Measurements from ENCODE around the gene EDAR. TPM values are rescaled to one million over a fixed set of nuclear protein-coding genes. Genes with fewer than 3 reads are reported as not detected.

The EDAR gene
- polyA plus RNA-seq, 2 of the 4 experiments (the other 2 are of a cell fraction) = 0.05 to 0.26 TPM

DNA sequence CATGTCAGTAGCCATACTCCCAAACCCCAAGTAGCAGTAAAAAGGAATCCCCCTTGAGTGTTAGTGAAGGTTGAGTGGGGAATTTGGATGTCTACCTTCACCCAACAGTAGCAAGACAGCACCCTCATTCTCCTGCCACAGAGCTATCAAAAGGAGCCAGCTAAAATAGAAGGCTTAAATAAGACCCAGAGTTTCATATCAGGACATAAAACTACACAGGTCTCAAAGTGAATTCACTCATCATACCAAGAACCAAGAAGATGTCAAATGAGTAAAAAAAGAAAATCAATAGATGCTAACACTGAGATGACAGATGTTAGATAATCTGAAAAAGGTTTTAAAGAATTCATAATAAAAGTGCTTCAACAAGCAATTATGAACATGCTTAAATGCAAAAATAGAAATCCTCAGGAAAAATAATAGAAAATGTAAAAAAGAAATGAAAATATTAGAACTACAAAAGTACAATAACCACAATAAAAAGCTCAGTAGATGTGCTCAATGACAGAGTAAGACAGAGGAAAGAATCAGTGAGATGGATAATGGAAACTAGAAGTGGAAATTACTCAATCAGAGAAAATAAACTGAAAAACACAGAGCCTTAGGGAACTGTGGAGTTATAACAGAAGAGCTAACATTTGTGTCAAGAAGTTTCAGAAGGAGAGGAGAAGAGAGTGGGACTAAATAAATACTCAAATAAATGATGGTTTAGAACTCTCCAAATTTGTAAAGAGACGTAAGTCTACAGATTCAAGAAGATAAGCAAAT is 90.5 kb downstream of the EDAR start:
- TF ChIP-seq EHMT2 (IDR thresholded peaks at IDR 0.05; ENCODE audit: low read depth) = no peak
- no peak for TF ChIP-seq ESRRA (IDR thresholded peaks at IDR 0.05; ENCODE audit: borderline replicate concordance, low read length)
- no peak for TF ChIP-seq KDM1A (IDR thresholded peaks at IDR 0.05; ENCODE audit: low read depth)
- TF ChIP-seq HDAC2 (IDR thresholded peaks at IDR 0.05) = no peak
- TF ChIP-seq HOXB5 (CRISPR knock-in tag; IDR thresholded peaks at IDR 0.05) = no peak
- FAIRE-seq = no peak

DNA sequence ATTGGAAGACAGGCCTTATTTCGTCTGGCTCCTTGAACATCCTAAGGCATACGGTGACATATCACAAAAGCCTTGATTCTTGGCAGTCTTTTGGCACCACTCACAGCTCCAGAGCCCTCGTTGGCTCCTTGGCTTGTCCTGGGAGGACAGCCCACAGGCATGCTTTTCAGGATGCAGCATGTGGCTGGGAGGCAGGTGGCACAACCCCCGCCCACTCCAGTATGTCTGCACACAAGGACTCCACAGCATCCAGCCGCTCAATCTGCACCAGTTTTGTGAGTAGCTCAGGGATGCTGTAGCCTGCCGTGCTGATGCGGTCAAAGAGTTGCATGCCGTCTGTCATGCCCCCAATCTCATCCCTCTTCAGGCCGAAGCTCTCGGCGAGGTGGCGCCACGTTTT is 92.3 kb downstream of the EDAR start:
- FAIRE-seq (no peak), ATAC-seq (no peak), DNase-seq (ENCODE audit: low read depth in 1 of 2, low spot score in 1 of 2) (no peak)
- CTCF ChIA-PET = interaction anchor here (0.6 to 1.4 kb wide), 2 partner anchors 32 to 210 kb away, joined by 6 read pairs; no protein-coding TSS in a partner anchor
- Histone ChIP-seq H3K4me3 (no peak overlapping the region), H3K9me3 (no peaks in the 10 kb centered on the region), H3K4me2 (no peak overlapping the region), H3K27ac (no peak overlapping the region), H3K4me1 (no peaks in the 10 kb centered on the region)
- 89% methylated on average over 13 of the region's 13 CpGs for WGBS (ENCODE audit: missing lambda C conversion rate)
- POLR2A ChIA-PET = no interaction called here
- TF ChIP-seq NR3C1 (IDR thresholded peaks at IDR 0.05) = no peak
- no peak for TF ChIP-seq RAD21 (conservative IDR thresholded peaks at IDR 0.05 in 1 of 2, IDR thresholded peaks at IDR 0.05 in 1 of 2)
- TF ChIP-seq, protein P1, sequence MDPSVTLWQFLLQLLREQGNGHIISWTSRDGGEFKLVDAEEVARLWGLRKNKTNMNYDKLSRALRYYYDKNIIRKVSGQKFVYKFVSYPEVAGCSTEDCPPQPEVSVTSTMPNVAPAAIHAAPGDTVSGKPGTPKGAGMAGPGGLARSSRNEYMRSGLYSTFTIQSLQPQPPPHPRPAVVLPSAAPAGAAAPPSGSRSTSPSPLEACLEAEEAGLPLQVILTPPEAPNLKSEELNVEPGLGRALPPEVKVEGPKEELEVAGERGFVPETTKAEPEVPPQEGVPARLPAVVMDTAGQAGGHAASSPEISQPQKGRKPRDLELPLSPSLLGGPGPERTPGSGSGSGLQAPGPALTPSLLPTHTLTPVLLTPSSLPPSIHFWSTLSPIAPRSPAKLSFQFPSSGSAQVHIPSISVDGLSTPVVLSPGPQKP (IDR thresholded peaks at IDR 0.05; ENCODE audit: low read depth, low read length) = no peak
- TF ChIP-seq CEBPB (IDR thresholded peaks at IDR 0.05) = no peak
- no peak for TF ChIP-seq BHLHE40 (IDR thresholded peaks at IDR 0.05; ENCODE audit: low read depth, low read length)
- no peak for TF ChIP-seq MYC (IDR thresholded peaks at IDR 0.05; ENCODE audit: borderline replicate concordance, low read length)
- TF ChIP-seq MAZ (IDR thresholded peaks at IDR 0.05; ENCODE audit: borderline replicate concordance, low read depth, low read length) = no peak
- TF ChIP-seq CHD4 (IDR thresholded peaks at IDR 0.05; ENCODE audit: borderline replicate concordance) = no peak
- TF ChIP-seq FOSB (CRISPR knock-in tag; IDR thresholded peaks at IDR 0.05) = no peak
- no peak for TF ChIP-seq SMC3 (IDR thresholded peaks at IDR 0.05)
- TF ChIP-seq, protein P2, sequence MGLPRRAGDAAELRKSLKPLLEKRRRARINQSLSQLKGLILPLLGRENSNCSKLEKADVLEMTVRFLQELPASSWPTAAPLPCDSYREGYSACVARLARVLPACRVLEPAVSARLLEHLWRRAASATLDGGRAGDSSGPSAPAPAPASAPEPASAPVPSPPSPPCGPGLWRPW (IDR thresholded peaks at IDR 0.05) = no peak
- TF ChIP-seq JUNB (IDR thresholded peaks at IDR 0.05) = no peak
- no peak for TF ChIP-seq ZC3H11A (IDR thresholded peaks at IDR 0.05)

More for the DNA sequence above, 90.5 kb downstream of the EDAR start:
- Histone ChIP-seq H3K4me1 (no peaks in the 10 kb centered on the region), H3K4me2 (no peak overlapping the region), H3K9me3 (no peaks in the 10 kb centered on the region), H3K27ac (no peak overlapping the region), H3K4me3 (no peak overlapping the region)
- ChIA-PET POLR2A (no interaction called here), CTCF (interaction anchor here (1.4 kb wide), 1 partner anchor 30 kb away, joined by 6 read pairs; no protein-coding TSS in a partner anchor)
- DNase-seq (ENCODE audit: low read depth in 1 of 2, low spot score in 1 of 2) = no peak
- no peak for ATAC-seq
- WGBS (ENCODE audit: missing lambda C conversion rate) = 77% methylated on average over 1 of the region's 1 CpG

DNA sequence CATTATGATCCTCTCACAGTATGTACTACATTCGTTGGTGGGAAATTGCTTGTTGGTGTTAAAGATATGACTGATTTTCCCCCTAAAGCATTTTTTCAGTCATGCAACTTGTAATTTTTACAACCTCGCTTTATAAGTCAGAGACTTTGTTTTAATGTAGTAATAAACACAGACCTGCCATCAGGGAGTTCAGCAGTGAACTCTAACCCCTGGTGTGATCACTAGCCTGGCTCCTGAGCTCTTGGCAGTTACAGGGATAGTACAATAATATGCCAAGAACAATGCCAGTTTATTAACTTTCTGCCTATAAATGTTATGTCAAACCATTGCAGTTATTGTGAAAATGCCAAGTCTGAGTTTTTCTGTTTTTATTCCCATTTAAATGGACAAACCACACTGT is 93.8 kb downstream of the EDAR start:
- WGBS (ENCODE audit: missing lambda C conversion rate) = 91% methylated on average over 2 of the region's 2 CpGs
- POLR2A ChIA-PET = no interaction called here

DNA sequence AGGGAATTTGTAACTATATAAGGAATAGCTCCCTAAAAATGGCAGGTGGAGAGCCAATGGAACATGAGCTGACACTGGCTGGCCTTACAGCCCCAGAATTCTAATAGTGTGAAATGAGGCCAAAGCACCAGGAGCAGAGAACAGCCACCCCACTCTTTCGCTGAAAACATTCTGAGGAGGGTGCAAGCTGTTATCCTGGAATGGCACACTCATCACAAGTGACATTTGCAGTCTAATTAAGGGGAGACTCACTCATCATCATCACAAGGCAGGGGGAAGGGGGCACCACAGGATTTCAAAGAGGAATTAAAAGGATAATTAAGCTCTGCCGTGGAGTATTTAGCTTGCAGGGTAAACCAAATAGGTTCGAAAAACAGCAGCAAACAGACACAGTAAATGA is 94.3 kb downstream of the EDAR start:
- Histone ChIP-seq H3K4me3 (no peak overlapping the region), H3K27ac (no peak overlapping the region), H3K9me3 (peaks cover 7% of the 10 kb centered on the region; the same call in 2 of the 3 replicates), H3K4me2 (no peak overlapping the region), H3K4me1 (no peaks in the 10 kb centered on the region)
- CTCF ChIA-PET = interaction anchor here (0.5 to 1.2 kb wide), 3 partner anchors 10 to 544 kb away, joined by 3 to 4 read pairs (median 3); no protein-coding TSS in a partner anchor
- DNase-seq (ENCODE audit: low read depth in 1 of 2, low spot score in 1 of 2) = no peak
- ATAC-seq = no peak
- WGBS (ENCODE audit: missing lambda C conversion rate) = 83% methylated on average over 3 of the region's 3 CpGs
- POLR2A ChIA-PET = no interaction called here
- no peak for FAIRE-seq
- no peak for TF ChIP-seq FOXS1 (CRISPR knock-in tag; IDR thresholded peaks at IDR 0.05)
- TF ChIP-seq, protein P3, sequence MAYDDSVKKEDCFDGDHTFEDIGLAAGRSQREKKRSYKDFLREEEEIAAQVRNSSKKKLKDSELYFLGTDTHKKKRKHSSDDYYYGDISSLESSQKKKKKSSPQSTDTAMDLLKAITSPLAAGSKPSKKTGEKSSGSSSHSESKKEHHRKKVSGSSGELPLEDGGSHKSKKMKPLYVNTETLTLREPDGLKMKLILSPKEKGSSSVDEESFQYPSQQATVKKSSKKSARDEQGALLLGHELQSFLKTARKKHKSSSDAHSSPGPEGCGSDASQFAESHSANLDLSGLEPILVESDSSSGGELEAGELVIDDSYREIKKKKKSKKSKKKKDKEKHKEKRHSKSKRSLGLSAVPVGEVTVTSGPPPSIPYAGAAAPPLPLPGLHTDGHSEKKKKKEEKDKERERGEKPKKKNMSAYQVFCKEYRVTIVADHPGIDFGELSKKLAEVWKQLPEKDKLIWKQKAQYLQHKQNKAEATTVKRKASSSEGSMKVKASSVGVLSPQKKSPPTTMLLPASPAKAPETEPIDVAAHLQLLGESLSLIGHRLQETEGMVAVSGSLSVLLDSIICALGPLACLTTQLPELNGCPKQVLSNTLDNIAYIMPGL (CRISPR knock-in tag; IDR thresholded peaks at IDR 0.05; ENCODE audit: borderline replicate concordance) = no peak
- no peak for TF ChIP-seq RCOR1 (IDR thresholded peaks at IDR 0.05; ENCODE audit: low read depth, low read length)
- no peak for TF ChIP-seq GATA3 (IDR thresholded peaks at IDR 0.05; ENCODE audit: borderline replicate concordance)
- TF ChIP-seq FOSL2 (IDR thresholded peaks at IDR 0.05) = no peak
- TF ChIP-seq FOSL2 (CRISPR knock-in tag; IDR thresholded peaks at IDR 0.05) = no peak
- TF ChIP-seq, protein P1 (IDR thresholded peaks at IDR 0.05; ENCODE audit: low read depth, low read length) = no peak
- TF ChIP-seq MAFK (IDR thresholded peaks at IDR 0.05; ENCODE audit: partially characterized antibody) = no peak
- TF ChIP-seq RNF2 (IDR thresholded peaks at IDR 0.05; ENCODE audit: borderline replicate concordance, low read depth) = no peak
- TF ChIP-seq HOXA7 (CRISPR knock-in tag; IDR thresholded peaks at IDR 0.05) = no peak
- TF ChIP-seq JUNB (IDR thresholded peaks at IDR 0.05) = no peak

More for the DNA sequence above, 93.8 kb downstream of the EDAR start:
- Histone ChIP-seq H3K27ac (no peak overlapping the region), H3K9me3 (peaks cover 3% of the 10 kb centered on the region; the same call in 1 of the 3 replicates), H3K4me2 (no peak overlapping the region), H3K4me3 (no peak overlapping the region), H3K4me1 (no peaks in the 10 kb centered on the region)
- no peak for DNase-seq (ENCODE audit: low read depth in 1 of 2, low spot score in 1 of 2)
- ATAC-seq = no peak
- CTCF ChIA-PET = no interaction called here
- FAIRE-seq = no peak
- TF ChIP-seq SMC3 (IDR thresholded peaks at IDR 0.05) = no peak
- no peak for TF ChIP-seq ZNF302 (CRISPR knock-in tag; IDR thresholded peaks at IDR 0.05)
